ENCODE measurements around the gene TWIST2. TPM values are rescaled to one million over a fixed set of nuclear protein-coding genes. Genes with fewer than 3 reads are reported as not detected.

Gene TWIST2
- polyA plus RNA-seq, 1 experiment: 127 TPM

GRCh38 chr2:238884122-238884811, 36.4 kb downstream of the TWIST2 start:
- ChIA-PET CTCF (interaction anchor here (1.1 to 2.3 kb wide), 3 partner anchors 10 to 36 kb away, joined by 3 to 15 read pairs (median 4); partner anchors contain the start of gene TWIST2), POLR2A (interaction anchor here (1.4 kb wide), 1 partner anchor 10 kb away, joined by 4 read pairs; no protein-coding TSS in a partner anchor)
- no peak overlapping the region for H3K4me3 ChIP-seq (ENCODE audit: low read depth, low read length)
- no peak for TF ChIP-seq CTCF (IDR thresholded peaks at IDR 0.05; ENCODE audit: insufficient read depth, low read depth, low read length)
- DNase-seq (ENCODE audit: low read depth): no peak
- no peaks in the 10 kb centered on the region for H3K27me3 ChIP-seq (ENCODE audit: control insufficient read depth, insufficient read depth, low read length)
- H3K36me3 ChIP-seq (ENCODE audit: control insufficient read depth, insufficient read depth, low read length): peaks cover 22% of the 10 kb centered on the region

DNA sequence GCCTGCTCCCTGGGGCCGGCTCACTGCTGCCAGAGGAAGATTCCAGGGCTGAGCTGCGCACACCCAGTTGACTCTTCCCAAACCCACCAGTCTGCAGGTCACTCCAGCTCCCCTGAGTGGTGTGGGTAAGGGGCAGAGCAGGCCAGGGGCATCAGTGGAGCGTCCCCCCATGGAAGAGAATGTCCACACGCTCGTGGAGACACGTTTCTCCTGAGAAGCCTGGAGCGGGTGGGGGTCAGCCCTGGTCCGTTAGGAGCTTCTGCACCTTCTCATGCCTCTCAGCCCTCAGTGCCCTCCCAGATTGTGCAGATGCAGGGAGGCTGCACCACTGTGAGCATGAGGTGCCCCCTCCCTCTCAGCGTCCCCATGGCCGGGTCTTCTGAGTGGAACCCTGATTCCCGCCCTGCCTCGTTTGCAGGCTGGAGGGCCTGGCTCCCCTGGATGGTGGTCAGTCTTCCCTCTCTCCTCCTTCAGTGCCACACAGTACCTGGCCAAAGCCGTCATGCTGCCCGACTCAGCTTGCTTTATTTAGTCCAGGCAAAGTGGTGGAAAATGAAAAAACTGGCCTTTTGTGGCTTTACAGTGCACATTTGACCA, 37.0 kb downstream of the TWIST2 start:
- CTCF ChIA-PET: interaction anchor here (1.3 to 2.3 kb wide), 3 partner anchors 10 to 12 kb away, joined by 3 to 15 read pairs (median 3); no protein-coding TSS in a partner anchor
- POLR2A ChIA-PET: no interaction called here
- TF ChIP-seq CTCF (IDR thresholded peaks at IDR 0.05; ENCODE audit: insufficient read depth, low read depth, low read length): no peak
- no peak for DNase-seq (ENCODE audit: low read depth)
- Histone ChIP-seq H3K36me3 (ENCODE audit: control insufficient read depth, insufficient read depth, low read length) (peaks cover 21% of the 10 kb centered on the region), H3K4me3 (ENCODE audit: low read depth, low read length) (no peak overlapping the region), H3K27me3 (ENCODE audit: control insufficient read depth, insufficient read depth, low read length) (no peaks in the 10 kb centered on the region)

DNA sequence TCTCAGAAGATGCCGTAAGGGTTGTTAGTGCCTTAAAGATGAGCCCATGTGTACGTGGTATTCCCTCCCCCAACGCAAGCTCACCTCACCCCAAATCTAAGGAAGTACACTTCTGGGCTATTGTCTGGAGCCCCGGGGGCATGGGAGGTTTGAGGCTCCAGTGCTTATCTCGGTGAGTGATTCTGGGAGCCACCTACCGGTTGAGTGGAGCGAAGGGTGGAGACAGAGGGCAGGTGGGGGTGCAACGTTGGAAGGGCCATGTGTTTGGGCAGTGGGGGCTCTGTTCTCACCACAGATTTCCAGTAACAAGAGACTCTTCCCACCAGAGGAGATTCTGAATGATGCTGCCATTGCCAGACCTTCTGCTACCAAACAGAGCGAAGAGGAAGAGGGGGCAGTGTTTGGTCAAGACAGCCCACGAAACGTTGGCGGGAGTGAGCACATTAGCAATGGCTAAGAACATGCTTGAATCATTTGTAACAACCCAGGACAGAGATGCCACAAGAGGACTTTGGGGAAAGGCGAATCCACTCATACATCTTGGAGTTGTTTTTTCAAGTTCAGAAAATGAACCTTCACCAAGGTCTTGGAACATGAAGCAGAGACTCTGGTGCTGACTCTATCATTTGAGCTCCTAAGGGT, 38.7 kb downstream of the TWIST2 start:
- no peak overlapping the region for H3K4me3 ChIP-seq (ENCODE audit: low read depth, low read length)
- peaks cover 29% of the 10 kb centered on the region for H3K36me3 ChIP-seq (ENCODE audit: control insufficient read depth, insufficient read depth, low read length)
- CTCF ChIA-PET: interaction anchor here (1.3 kb wide), 2 partner anchors 9 kb away, joined by 3 to 4 read pairs; no protein-coding TSS in a partner anchor
- no peaks in the 10 kb centered on the region for H3K27me3 ChIP-seq (ENCODE audit: control insufficient read depth, insufficient read depth, low read length)
- TF ChIP-seq CTCF (IDR thresholded peaks at IDR 0.05; ENCODE audit: insufficient read depth, low read depth, low read length): peak; percentile 45
- no peak for DNase-seq (ENCODE audit: low read depth)
- POLR2A ChIA-PET: no interaction called here

DNA sequence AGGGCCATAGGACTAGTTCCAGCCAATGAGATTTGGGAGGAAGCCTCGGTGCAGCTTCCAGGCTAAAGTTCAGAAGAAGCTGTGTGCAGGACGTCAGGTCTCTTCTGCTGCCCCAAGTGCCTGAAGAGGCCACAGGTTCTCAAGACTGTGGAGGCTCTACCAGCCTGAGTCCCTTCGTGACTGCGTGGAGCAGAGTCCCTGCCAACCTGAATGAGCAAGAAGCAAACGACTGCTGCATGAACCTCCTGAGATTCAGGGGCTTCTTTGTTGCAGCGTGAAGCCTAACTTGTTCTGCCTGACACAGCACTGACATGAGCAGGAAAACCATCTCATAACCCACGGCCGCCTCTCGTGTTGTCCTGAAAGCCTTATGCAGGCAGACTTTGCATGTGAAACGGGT, 39.7 kb downstream of the TWIST2 start:
- no peak for TF ChIP-seq CTCF (IDR thresholded peaks at IDR 0.05; ENCODE audit: insufficient read depth, low read depth, low read length)
- CTCF ChIA-PET: interaction anchor here (0.9 to 1.3 kb wide), 2 partner anchors 12 to 58 kb away, joined by 3 to 6 read pairs; no protein-coding TSS in a partner anchor
- peaks cover 28% of the 10 kb centered on the region for H3K36me3 ChIP-seq (ENCODE audit: control insufficient read depth, insufficient read depth, low read length)
- DNase-seq (ENCODE audit: low read depth): no peak
- no peaks in the 10 kb centered on the region for H3K27me3 ChIP-seq (ENCODE audit: control insufficient read depth, insufficient read depth, low read length)
- H3K4me3 ChIP-seq (ENCODE audit: low read depth, low read length): no peak overlapping the region
- POLR2A ChIA-PET: no interaction called here

- no peak for TF ChIP-seq CTCF (IDR thresholded peaks at IDR 0.05; ENCODE audit: insufficient read depth, low read depth, low read length)
- Histone ChIP-seq H3K27me3 (ENCODE audit: control insufficient read depth, insufficient read depth, low read length) (no peaks in the 10 kb centered on the region), H3K4me3 (ENCODE audit: low read depth, low read length) (no peak overlapping the region), H3K36me3 (ENCODE audit: control insufficient read depth, insufficient read depth, low read length) (peaks cover 29% of the 10 kb centered on the region)
- CTCF ChIA-PET: interaction anchor here (0.9 to 1.3 kb wide), 2 partner anchors 13 kb away, joined by 3 to 6 read pairs; no protein-coding TSS in a partner anchor
- POLR2A ChIA-PET: no interaction called here
- DNase-seq (ENCODE audit: low read depth): no peak
Measured at GRCh38 chr2:238888781-238889180, 40.9 kb downstream of the TWIST2 start.
